RWPE2 (cell line): Measurements from ENCODE around the gene TRIO.

Experiments
- ATAC-seq: fragments of 200-7000 bp; cut with Tn5 transposase; 3 replicates; pipeline ENCODE4 v1.9.1; 2021; ENCODE audit warnings: low read depth
- DNase-seq: peaks from one replicate; pipeline ENCODE4 v3.0.0-alpha.2; 2020; ENCODE audit warnings: low spot score
- H3K27ac ChIP-seq: fragments of 450-650 bp; 2 replicates; pipeline ENCODE4 v1.5.1; 2017; ENCODE audit warnings: mild to moderate bottlenecking; ENCODE audit not compliant: poor library complexity, severe bottlenecking
- H3K27me3 ChIP-seq: fragments of 250-450 bp; sonication (Bioruptor Pico); 2 replicates; pipeline ENCODE4 v1.5.1; 2021; ENCODE audit warnings: mild to moderate bottlenecking, moderate library complexity; ENCODE audit not compliant: insufficient read depth, poor library complexity, severe bottlenecking
- H3K36me3 ChIP-seq: fragments of 250-450 bp; sonication (Bioruptor Pico); 2 replicates; pipeline ENCODE4 v1.5.1; 2020; ENCODE audit warnings: low read depth, mild to moderate bottlenecking, moderate library complexity
- H3K4me1 ChIP-seq: fragments of 250-450 bp; sonication (Bioruptor Pico); 2 replicates; pipeline ENCODE4 v1.5.1; 2021; ENCODE audit warnings: mild to moderate bottlenecking, moderate library complexity; ENCODE audit not compliant: insufficient read depth, poor library complexity, severe bottlenecking
- H3K4me3 ChIP-seq: fragments of 250-450 bp; sonication (Bioruptor Pico); 2 replicates; pipeline ENCODE4 v1.5.1; 2021; ENCODE audit warnings: mild to moderate bottlenecking, moderate library complexity; ENCODE audit not compliant: severe bottlenecking
- H3K9me3 ChIP-seq: fragments of 250-450 bp; sonication (Bioruptor Pico); 2 replicates; pipeline ENCODE4 v1.5.1; 2021; ENCODE audit warnings: mild to moderate bottlenecking, moderate library complexity; ENCODE audit not compliant: severe bottlenecking
- TF ChIP-seq, protein P1 (sequence below): fragments of 450-650 bp; IDR thresholded peaks from one replicate; pipeline ENCODE4 v1.5.1; 2017; ENCODE audit warnings: mild to moderate bottlenecking, moderate library complexity; ENCODE audit not compliant: poor library complexity, severe bottlenecking

TRIO gene

DNA sequence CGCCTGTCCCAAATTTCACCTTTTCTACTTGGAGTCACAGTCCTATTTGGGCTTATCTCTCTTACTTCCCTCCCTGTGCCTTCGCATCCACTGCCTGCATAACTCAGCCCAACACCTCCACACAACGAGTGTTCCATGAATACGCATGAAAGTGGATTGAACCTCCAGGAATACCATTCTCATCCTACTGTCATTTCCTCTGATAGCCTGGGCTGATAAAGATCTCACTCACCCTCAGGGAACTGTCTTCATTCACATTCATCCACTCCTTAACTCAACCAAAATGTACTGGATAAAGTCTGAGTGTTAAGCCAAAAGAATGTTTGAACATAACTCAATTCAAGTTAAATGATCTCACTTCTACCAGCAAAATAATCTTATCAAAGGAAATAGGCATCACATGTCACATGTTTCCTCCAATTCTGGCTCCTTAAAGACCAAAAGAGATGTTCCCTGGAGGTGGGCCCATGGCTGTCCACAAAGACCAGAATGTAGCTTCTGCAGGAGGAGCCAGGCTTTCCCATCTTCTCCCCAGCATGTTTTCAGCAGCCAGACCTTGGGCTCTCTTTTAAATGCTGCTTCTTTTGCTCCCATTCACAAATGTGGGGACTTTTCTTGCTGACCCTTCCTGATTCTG is 28.4 kb upstream of the TRIO start:
- DNase-seq: no peak
- H3K27ac ChIP-seq: no peak overlapping the region
- no peaks in the 10 kb centered on the region for H3K36me3 ChIP-seq
- no peak overlapping the region for H3K4me3 ChIP-seq
- no peak for ATAC-seq
- TF ChIP-seq, protein P1, sequence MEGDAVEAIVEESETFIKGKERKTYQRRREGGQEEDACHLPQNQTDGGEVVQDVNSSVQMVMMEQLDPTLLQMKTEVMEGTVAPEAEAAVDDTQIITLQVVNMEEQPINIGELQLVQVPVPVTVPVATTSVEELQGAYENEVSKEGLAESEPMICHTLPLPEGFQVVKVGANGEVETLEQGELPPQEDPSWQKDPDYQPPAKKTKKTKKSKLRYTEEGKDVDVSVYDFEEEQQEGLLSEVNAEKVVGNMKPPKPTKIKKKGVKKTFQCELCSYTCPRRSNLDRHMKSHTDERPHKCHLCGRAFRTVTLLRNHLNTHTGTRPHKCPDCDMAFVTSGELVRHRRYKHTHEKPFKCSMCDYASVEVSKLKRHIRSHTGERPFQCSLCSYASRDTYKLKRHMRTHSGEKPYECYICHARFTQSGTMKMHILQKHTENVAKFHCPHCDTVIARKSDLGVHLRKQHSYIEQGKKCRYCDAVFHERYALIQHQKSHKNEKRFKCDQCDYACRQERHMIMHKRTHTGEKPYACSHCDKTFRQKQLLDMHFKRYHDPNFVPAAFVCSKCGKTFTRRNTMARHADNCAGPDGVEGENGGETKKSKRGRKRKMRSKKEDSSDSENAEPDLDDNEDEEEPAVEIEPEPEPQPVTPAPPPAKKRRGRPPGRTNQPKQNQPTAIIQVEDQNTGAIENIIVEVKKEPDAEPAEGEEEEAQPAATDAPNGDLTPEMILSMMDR: no peak
- no peaks in the 10 kb centered on the region for H3K4me1 ChIP-seq
- H3K27me3 ChIP-seq: no peaks in the 10 kb centered on the region
- H3K9me3 ChIP-seq: no peaks in the 10 kb centered on the region

DNA sequence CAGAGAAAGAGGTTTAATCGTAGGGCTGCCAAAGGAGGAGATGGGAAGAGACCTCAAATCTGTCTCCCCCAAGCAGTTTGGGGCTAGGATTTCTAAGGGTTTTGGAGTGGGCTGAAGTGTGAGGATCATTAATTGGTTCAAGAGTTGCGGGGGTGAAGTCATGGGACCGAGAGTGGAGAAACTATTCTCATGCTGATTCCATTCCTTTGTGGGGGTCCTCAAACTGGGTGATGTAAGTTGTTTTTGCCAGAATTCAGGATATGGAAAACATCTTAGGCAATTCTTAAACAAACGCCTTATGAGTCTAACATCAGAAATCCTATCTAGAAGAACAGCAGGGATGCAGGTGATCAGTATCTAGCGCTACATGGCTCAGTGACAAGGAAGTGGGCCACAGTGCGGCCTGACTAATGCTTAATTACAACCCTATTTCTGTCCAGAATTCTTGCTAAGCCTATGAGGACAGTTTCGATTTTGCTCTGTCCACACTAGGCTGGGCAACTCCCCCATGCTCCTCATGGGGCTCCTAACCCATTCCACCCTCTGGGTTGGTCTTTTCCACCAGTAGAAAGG is 27.7 kb upstream of the TRIO start:
- H3K27me3 ChIP-seq: no peaks in the 10 kb centered on the region
- no peaks in the 10 kb centered on the region for H3K36me3 ChIP-seq
- no peak overlapping the region for H3K4me3 ChIP-seq
- no peaks in the 10 kb centered on the region for H3K4me1 ChIP-seq
- no peak overlapping the region for H3K27ac ChIP-seq
- TF ChIP-seq, protein P1: no peak
- no peak for ATAC-seq
- DNase-seq: no peak
- H3K9me3 ChIP-seq: no peaks in the 10 kb centered on the region

DNA sequence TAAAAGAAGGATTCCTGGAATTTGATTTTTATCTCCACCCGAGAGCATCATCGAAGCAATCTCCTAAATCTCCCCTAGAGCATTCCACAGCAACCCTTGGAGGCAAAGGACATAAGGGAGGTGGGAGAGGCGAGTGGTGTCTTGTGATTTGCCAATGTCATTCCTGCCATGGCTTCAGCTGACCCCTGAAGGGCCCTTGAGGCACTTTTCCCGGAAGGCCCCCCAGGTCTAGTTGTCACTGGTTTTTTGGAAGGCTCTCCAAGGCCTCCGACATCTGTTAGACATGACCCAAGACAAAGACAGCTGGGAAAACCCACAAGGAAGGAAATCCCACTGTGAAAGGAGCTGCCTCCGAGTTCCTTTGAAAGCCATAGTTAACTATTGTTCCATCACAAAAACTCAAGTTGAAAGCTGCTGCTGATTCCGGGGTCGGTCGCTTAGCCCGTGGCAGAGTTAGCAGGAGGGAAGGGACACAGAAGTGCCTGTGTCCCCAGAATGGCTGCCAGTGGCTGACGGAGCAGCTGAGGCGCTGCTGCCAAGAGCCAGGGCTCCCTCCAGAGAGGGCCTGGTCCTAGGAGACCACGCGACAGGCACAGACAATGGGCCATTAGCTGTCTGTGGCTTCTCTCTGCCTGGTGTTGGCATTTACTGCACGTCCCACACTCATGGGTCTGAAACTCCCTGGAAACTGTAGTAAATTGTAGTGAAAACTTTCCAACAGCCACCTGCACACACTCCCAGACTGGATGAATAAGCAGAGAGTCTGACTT is 24.4 kb upstream of the TRIO start:
- Histone ChIP-seq H3K4me3 (no peak overlapping the region), H3K4me1 (no peaks in the 10 kb centered on the region), H3K27ac (no peak overlapping the region), H3K9me3 (no peaks in the 10 kb centered on the region), H3K36me3 (no peaks in the 10 kb centered on the region), H3K27me3 (no peaks in the 10 kb centered on the region)
- no peak for ATAC-seq
- TF ChIP-seq, protein P1: no peak
- DNase-seq: no peak

GRCh38 chr5:14120176-14120575 is 23.0 kb upstream of the TRIO start:
- DNase-seq (no peak), ATAC-seq (no peak)
- Histone ChIP-seq H3K9me3 (no peaks in the 10 kb centered on the region), H3K36me3 (no peaks in the 10 kb centered on the region), H3K27ac (no peak overlapping the region), H3K27me3 (no peaks in the 10 kb centered on the region), H3K4me3 (no peak overlapping the region), H3K4me1 (no peaks in the 10 kb centered on the region)
- TF ChIP-seq, protein P1: no peak
